Suppressor macrophage (primary cell): ENCODE results near the gene PADI1.
A peak's percentile ranks its signal among the peaks of the same experiment; 100 is the strongest.

Experiments
- DNase-seq, 4 experiments: peaks; one replicate each; pipeline ENCODE4 v3.0.0-alpha.2; 2020 to 2022

The PADI1 gene

DNA sequence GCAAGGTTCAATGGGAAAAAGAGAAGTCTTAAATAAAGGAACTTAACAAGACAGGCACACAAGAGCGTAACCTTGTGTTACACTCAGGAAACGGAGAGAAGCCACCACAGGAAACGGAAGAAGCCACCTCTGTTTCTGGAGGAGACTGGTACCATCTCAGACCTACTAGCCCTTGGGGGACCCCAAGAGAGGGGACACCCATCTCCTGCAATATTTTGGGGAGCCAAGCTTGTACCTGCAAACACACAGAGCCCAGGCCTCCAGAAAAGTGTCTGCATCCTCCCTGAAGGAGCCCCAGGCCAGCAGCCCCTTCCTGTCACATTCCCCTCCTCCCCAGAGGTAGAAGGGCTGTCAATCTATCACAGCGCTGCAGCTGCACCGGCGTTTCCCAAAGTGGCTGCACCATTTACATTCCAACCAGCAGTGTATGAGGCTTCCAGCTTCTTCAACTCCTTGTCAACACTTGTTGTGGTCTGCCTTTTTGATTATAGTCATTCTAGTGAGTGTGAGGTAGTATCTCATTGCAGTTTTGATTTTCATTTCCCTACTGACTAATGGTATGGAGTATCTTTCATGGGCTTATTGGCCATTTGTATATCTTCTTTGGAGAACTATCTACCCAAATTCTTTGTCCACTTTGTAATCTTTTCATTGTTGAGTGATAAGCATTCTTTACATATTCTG, 23.0 kb upstream of the PADI1 start:
- DNase-seq, result peak; percentile 22 to 58 (median 44)

DNA sequence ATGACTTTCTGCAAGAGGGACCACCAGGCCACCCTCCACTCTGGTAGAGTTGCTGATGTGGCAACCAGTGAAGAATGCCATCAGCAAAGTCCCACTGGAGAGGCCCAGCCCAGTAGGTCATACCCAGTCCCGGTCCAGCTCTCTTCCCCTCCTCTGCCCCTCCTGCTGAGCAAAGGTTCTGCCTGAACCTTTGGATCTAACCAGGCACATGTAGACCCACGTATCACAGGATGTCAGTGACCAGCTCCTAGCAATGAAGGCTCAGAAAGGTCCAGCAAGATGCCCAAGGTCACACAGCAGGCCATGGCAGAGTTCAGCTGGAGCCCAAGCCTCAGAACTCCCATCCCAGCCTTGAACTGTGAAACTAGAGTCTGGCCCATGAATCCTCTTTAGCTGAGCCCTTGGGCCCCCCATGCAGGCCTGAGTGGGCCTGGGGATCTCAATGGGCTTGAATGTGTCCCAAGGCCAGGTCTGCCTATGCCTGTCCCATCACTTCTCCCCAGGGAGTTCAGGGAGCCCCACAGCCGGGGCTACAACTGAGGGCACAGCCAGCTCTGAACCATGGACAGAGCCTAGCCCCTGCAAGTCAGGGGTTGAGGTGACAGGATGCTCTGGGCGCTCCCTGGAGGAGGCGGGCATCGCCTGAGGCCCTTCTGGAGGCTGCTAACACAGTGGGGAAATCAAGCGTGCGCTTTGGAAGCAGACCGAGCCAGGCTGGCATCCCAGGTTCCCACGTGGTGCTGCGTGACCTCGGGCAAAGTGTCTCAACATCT, 21.4 kb upstream of the PADI1 start:
- no peak for DNase-seq

- DNase-seq, result no peak
Measured at GRCh38 chr1:17184161-17184665, 20.7 kb upstream of the PADI1 start.

- DNase-seq, result no peak
Measured at GRCh38 chr1:17184822-17185484, 20.0 kb upstream of the PADI1 start.

DNA sequence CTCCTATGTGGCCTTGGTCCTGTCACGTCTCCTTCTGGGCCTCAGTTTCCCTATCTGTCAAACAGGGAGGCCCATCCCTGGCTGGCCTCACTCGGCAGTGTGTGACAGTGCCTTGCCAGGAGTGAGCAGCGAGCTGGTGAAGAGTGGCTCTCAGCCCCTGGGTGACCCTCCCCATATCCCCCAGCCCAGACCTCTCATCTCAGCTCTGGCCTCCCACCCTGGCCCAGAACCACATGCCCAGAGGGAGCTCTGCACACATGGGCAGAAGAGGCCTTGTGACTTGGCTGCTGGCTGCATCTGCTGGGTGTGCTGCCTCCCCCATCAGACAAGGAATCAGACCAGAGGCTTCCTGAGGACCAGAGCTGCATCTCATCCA, 19.5 kb upstream of the PADI1 start:
- DNase-seq, result no peak

DNA sequence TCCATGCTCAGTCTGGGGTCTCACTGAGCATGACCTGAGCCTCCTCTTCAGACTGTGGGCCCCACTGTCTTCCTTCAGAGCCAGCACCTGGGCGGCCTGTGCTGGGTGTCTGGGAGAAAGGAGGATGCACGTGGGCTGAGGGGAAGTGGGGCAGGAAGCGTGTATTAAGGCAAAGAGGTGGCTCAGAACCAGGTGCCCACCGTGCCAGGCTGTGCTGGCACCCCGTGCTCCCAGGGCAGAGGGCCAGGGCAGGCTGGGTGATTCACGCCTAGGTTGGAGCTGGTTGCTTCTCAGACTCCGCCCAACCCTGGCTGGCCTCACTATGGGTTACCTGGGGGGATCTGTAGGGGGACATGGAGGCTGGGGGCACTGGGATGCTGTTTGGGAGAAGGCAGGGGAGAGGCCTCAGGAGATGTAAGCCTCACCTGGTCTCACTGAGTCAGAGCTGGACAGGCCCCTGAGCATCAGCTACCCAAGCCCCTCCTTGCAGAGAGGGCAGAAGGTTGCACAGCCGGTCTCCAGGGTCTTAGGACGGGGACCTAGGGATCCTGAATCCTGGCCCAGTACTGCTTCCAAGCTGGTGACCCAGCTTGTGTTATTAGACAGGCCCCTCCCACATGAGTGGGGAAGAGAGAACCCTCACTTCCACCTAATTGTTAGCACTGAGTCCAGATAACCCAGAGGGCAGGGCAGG, 18.6 kb upstream of the PADI1 start:
- no peak for DNase-seq

- DNase-seq, result no peak
Measured at GRCh38 chr1:17187051-17187450, 17.9 kb upstream of the PADI1 start.

DNA sequence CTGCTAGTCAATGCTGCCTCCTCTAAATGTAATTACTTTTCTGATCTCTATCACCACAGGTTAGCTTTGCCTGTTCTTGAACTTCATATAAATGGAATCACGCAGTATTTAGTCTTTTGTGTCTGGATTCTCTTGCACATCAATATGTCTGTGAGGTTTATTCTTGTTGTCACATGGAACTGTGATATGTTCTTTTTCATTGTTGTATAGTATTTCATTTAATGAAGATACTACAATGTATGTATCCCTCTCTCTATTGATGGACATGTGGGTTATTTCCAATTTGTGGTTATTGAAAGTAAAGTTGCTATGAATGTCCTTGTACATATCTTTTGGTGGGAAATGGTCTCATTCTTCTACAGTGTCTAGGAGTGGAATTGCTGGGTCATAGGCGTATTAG, 16.7 kb upstream of the PADI1 start:
- no peak for DNase-seq

DNA sequence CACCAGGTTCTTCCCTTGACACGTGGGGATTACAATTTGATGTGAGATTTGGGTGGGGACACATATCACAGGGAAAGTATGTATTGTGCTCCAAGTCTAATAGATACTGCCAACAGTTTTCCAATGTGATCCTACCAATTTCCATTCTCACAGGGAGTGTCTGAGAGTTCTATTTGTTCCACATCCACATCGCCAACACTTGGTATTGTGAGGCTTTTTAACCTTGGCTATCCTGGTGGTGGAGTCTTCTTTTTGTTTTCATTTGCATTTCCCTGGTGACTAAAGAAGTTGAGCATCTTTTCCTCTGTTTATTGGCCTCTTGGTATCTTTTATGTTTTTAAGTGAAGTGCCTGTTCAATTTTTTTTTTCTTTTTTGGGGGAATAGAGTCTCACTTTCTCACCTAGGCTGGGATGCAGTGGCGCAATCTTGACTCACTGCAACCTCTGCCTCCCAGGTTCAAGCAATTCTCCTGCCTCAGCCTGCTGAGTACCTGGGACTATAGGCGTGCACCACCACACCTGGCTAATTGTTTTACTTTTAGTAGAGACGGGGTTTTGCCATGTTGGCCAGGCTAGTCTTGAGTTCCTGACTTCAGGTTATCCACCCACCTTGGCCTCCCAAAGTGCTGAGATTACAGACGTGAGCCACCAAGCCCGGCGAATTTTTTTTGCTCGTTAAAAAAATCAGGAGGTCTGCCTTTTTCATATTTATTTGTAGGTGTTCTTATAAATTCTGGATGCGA, 15.9 kb upstream of the PADI1 start:
- no peak for DNase-seq

- DNase-seq, result no peak
Measured at GRCh38 chr1:17189632-17189990, 15.3 kb upstream of the PADI1 start.

GRCh38 chr1:17190010-17190995, 14.6 kb upstream of the PADI1 start:
- no peak for DNase-seq

DNA sequence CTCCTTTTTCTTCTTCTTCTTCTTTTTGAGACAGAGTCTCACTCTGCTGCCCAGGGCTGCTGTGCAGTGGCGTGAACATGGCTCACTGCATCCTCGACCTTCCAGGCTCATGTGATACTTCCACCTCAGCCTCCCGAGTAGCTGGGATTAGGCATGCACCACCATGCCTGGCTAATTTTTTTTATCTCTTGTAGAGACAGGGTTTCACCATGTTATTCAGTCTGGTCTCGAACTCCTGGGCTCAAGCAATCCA, 13.0 kb upstream of the PADI1 start:
- DNase-seq, result peak in 1 of 4 experiments; percentile 34

DNA sequence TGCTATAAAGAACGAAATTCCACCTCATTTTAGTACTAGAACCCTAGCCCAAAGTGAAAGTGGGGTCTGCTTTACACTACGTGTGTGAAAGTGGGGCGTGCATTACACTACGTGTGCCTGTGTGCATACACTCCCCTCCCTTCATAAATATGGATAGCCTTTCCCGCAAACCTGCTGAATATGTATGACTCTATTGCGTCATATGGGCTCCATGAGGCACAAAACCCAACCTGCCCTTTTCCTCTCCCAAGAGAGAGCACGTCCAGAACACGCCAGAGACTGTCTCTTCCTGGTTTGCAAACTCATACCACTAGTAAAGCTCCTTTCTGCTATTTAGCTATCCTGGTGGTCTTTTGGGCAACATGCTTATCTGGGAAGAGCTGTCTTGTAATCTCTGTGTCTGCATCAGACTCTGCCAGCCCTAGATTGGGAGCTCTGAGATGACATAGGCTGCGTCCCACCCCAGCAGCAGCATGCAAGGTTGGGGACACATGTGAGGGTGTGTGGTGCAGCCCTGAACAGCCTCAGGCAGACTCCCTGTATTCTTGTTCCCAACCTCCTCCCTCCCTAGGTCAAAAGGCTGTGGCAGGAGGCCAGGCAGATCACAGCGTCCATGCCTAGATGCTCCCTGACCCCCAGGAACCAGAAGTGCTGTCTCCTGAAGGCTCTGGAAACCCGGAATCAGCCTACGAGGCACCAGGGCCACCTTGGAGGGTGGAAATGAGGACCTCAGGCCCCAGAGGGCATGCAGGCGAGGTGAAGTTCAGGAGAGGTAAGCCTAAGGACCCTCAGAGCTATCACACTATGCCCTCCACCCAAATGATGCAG, 12.3 kb upstream of the PADI1 start:
- DNase-seq, result no peak

- DNase-seq, result no peak
Measured at GRCh38 chr1:17193222-17194132, 11.5 kb upstream of the PADI1 start.

DNA sequence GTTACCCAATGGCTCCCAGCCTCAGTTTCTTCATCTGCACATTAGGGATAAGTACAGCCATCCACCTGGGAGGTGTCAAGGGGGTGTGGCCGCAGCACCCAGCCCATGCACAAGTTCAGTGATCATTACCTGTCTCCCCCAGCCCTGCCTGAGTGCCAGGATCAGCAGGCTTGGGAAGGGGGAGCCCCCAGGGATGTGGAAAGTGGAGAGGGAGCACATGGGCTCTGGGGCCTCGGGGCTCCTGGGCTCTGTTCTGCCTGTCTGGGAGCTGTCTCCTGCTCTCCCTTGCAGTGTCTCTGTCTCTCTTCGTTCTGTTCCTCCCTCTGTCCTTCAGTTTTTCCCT, 10.8 kb upstream of the PADI1 start:
- no peak for DNase-seq

DNA sequence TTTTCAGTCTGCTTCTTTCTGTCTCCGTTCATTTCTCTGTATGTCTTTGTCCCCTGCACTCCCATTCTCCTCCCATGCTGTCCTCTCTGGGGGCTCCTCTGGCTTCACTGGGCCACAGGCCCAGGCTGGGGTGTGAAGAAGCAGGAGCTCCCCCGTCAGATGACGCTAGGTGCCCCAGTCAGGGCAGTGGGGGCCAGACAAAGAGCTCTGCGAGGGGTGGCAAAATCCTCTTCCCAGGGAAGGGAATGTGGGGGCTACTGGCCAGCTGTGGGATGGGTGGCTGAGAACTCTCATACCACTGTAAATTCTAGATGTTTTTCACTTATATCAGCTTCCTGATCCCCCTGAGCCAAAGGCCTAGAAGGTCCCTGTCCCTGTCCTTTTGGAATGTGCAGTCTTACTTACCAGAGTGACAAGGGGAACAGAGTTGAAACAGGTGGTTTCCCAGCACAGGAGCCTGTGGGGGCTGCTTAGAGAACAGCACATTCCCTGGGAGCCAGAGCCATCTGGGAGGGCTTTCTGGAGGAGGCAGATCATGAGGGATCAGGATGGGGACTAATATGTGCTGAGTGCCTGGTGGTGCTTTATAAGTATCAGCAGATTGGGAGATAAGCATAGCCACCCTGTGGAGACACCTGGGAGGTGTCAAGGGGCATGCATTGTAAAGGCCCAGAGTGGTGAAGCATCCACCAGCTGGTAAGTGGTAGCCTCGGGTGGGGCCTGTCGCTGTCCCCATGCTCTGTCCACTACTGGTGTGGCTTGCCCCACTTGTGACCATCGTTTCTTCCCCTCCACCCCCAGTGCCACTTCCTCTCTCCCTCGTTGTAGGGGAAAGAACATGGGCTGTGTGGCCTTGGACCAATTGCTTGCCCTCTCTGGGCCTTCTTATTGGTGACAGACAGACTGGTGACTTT, 10.1 kb upstream of the PADI1 start:
- DNase-seq, result no peak

GRCh38 chr1:17195731-17196130, 9.2 kb upstream of the PADI1 start:
- no peak for DNase-seq

- no peak for DNase-seq
Measured at GRCh38 chr1:17196496-17197185, 8.3 kb upstream of the PADI1 start.
